Suprapubic skin (tissue), 4 donors: ENCODE results near the gene TARBP1.

Source experiments
- CTCF ChIP-seq, 2 donors: fragments of 200-600 bp in 1 of 2; fragments of 450-650 bp in 1 of 2; sonication (generic) in 1 of 2; IDR thresholded peaks; one replicate each; pipeline ENCODE4 v1.5.1; 2016 to 2019; ENCODE audit warnings: antibody characterized with exemption in 2 of 2, mild to moderate bottlenecking in 1 of 2, moderate library complexity in 1 of 2
- EP300 ChIP-seq: sonication (generic); formaldehyde crosslinking; IDR thresholded peaks from one replicate; pipeline ENCODE4 v1.6.1; 2017; ENCODE audit warnings: antibody characterized with exemption
- POLR2A ChIP-seq, 2 donors: fragments of 450-650 bp; IDR thresholded peaks; one replicate each; pipeline ENCODE4 v1.6.1; 2017; ENCODE audit warnings: antibody characterized with exemption in 2 of 2, mild to moderate bottlenecking in 2 of 2, moderate library complexity in 2 of 2
- POLR2AphosphoS5 ChIP-seq, 3 donors: sonication (generic); formaldehyde crosslinking; IDR thresholded peaks; one replicate each; pipeline ENCODE4 v1.6.1; 2017; ENCODE audit warnings: antibody characterized with exemption in 3 of 3

GRCh38 chr1:234479310-234479559 is 256 bp upstream of the TARBP1 start:
- TF ChIP-seq POLR2AphosphoS5 (IDR thresholded peaks at IDR 0.05) = no peak
- TF ChIP-seq CTCF (IDR thresholded peaks at IDR 0.05) = no peak
- TF ChIP-seq POLR2A (IDR thresholded peaks at IDR 0.05) = no peak
- TF ChIP-seq EP300 = no peak
